Breast epithelium (tissue), 3 donors: Measurements from ENCODE around the gene ELMO3.

Experiments
- POLR2A ChIP-seq: fragments of 450-650 bp; IDR thresholded peaks from one replicate; pipeline ENCODE4 v1.6.1; 2016; ENCODE audit warnings: antibody characterized with exemption, mild to moderate bottlenecking, moderate library complexity
- POLR2AphosphoS5 ChIP-seq, 3 donors: sonication (generic); formaldehyde crosslinking; IDR thresholded peaks; one replicate each; pipeline ENCODE4 v1.6.1; 2017; ENCODE audit warnings: antibody characterized with exemption in 3 of 3

DNA sequence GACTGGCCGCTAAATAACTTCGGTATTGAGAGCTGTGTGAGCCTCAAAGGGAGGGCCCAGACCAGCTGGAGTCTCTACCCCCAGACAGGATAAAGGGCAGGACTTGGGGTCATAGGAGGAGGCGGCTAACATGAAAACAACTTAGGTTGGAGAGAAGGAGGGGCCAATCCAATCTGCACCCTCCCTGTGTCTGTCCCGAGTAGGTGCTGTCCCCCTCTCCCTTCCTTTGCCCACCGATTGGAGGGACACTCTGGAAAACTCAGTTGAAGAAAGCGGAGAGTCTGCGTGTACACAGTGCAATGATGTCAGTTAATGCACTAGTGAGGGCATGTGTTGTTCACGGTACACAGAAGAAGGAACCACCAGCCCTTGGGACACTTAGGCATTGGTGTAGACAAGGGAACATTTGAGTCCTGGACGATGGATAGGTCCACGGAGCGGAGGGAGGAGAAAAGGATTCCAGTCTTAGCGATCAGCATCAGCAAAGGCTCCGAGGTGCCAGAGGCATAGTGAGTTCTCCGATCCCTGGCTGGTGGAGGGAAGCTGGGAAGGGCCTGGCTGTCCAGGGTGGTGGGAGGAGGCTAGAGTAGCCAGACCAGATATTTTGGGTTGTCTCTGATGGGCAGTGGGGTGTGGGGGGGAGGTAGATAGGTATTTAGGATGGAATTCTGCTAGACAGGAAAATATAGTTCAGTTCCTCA, 27.8 kb upstream of the ELMO3 start:
- TF ChIP-seq POLR2A (no peak), POLR2AphosphoS5 (IDR thresholded peaks at IDR 0.05) (peak in 1 of 3 donors; percentile 18)
